ENCODE data around the gene BAZ1A. TPM values are rescaled to one million over a fixed set of nuclear protein-coding genes. Genes with fewer than 3 reads are reported as not detected.

BAZ1A gene
- total and polyA plus RNA-seq, 10 of the 15 experiments (the other 5 are each of a cell fraction or from before 2014, with no cell fraction given) = 34.3 to 96.5 (median 50.7) TPM

- ATAC-seq = peak; percentile 54
- no peak overlapping the region for H2AFZ ChIP-seq (ENCODE audit: control insufficient read depth, low read depth, low read length)
- no peak overlapping the region for H3K4me3 ChIP-seq
- no peaks in the 10 kb centered on the region for H4K20me1 ChIP-seq (ENCODE audit: control insufficient read depth, insufficient read depth)
- H3K9me3 ChIP-seq (replicated peaks; ENCODE audit: control insufficient read depth, insufficient read depth, low read length) = no peaks in the 10 kb centered on the region
- ChIA-PET RAD21 (ENCODE audit: unreplicated experiment) (no interaction called here), CTCF (interaction anchor here (0.7 to 1.4 kb wide), 5 partner anchors 12 to 476 kb away, joined by 3 to 5 read pairs (median 3); no protein-coding TSS in a partner anchor), POLR2A (interaction anchor here (0.5 to 1.3 kb wide), 3 partner anchors 9 to 44 kb away, joined by 3 to 4 read pairs (median 4); no protein-coding TSS in a partner anchor), SMC1A (ENCODE audit: uncharacterized antibody, unreplicated experiment) (interaction anchor here (0.7 to 2.7 kb wide), 7 partner anchors 9 to 174 kb away, joined by 3 to 11 read pairs (median 3); no protein-coding TSS in a partner anchor)
- H3K36me3 ChIP-seq (ENCODE audit: control insufficient read depth in 2 of 2, insufficient read depth in 2 of 2, low read length in 1 of 2) = peaks cover under 1 to 5% of the 10 kb centered on the region in 2 experiments; a peak in 2 of 4 replicates
- TF ChIP-seq RAD21 (IDR thresholded peaks at IDR 0.05; ENCODE audit: insufficient read depth, low read depth, low read length) (no peak), MTA2 (IDR thresholded peaks at IDR 0.05; ENCODE audit: low read depth) (peak; percentile 31; the same call in 1 of the 2 replicates)
- no peak overlapping the region for H3K4me2 ChIP-seq (ENCODE audit: control insufficient read depth, insufficient read depth)
- in situ Hi-C loops (cut with MboI) = no loop called here
- no peaks in the 10 kb centered on the region for H3K4me1 ChIP-seq (ENCODE audit: control insufficient read depth, insufficient read depth, low read length)
- no peak for FAIRE-seq
- 95% methylated on average over 2 of the region's 2 CpGs for WGBS (ENCODE audit: insufficient coverage, insufficient replicate concordance, low lambda C conversion rate, missing lambda C conversion rate)
- DNase-seq (ENCODE audit: low read depth, low spot score) = no peak
- intact Hi-C loops (cut with micrococcal nuclease; ENCODE audit: unreplicated experiment) = no loop called here
- H3K79me2 ChIP-seq (ENCODE audit: control insufficient read depth, insufficient read depth, low read length) = peaks cover 20% of the 10 kb centered on the region
- BruUV-seq (replicated peaks) = no TSS peak
- no peak overlapping the region for H3K9ac ChIP-seq (ENCODE audit: control insufficient read depth, insufficient read depth, low read length)
- H3K27me3 ChIP-seq (replicated peaks in 1 of 2; ENCODE audit: control insufficient read depth in 2 of 2, insufficient read depth in 2 of 2, low read length in 1 of 2) = no peaks in the 10 kb centered on the region
- no peak overlapping the region for H3K27ac ChIP-seq (ENCODE audit: control insufficient read depth, insufficient read depth)
These were observed 41.3 kb downstream of the BAZ1A start for GRCh38 chr14:34833549-34834523.

- Histone ChIP-seq H3K4me3 (no peak overlapping the region), H3K79me2 (ENCODE audit: control insufficient read depth, insufficient read depth, low read length) (peaks cover 7% of the 10 kb centered on the region), H3K4me1 (ENCODE audit: control insufficient read depth, insufficient read depth, low read length) (peaks cover 6% of the 10 kb centered on the region), H3K27me3 (replicated peaks in 1 of 2; ENCODE audit: control insufficient read depth in 2 of 2, insufficient read depth in 2 of 2, low read length in 1 of 2) (no peaks in the 10 kb centered on the region), H2AFZ (ENCODE audit: control insufficient read depth, low read depth, low read length) (no peak overlapping the region), H3K27ac (ENCODE audit: control insufficient read depth, insufficient read depth) (no peak overlapping the region), H4K20me1 (ENCODE audit: control insufficient read depth, insufficient read depth) (no peaks in the 10 kb centered on the region), H3K9me3 (replicated peaks; ENCODE audit: control insufficient read depth, insufficient read depth, low read length) (no peaks in the 10 kb centered on the region), H3K4me2 (ENCODE audit: control insufficient read depth, insufficient read depth) (no peak overlapping the region), H3K9ac (ENCODE audit: control insufficient read depth, insufficient read depth, low read length) (no peak overlapping the region), H3K36me3 (ENCODE audit: control insufficient read depth in 2 of 2, insufficient read depth in 2 of 2, low read length in 1 of 2) (peaks cover 5 to 17% of the 10 kb centered on the region in 2 experiments; a peak in 3 of 4 replicates)
- WGBS (ENCODE audit: insufficient coverage, insufficient replicate concordance, low lambda C conversion rate, missing lambda C conversion rate) = 98% methylated on average over 2 of the region's 2 CpGs
- ChIA-PET POLR2A (no interaction called here), CTCF (interaction anchor here (0.6 kb wide), 1 partner anchor 118 kb away, joined by 3 read pairs; no protein-coding TSS in a partner anchor), SMC1A (ENCODE audit: uncharacterized antibody, unreplicated experiment) (interaction anchor here (1.2 to 2.9 kb wide), 4 partner anchors 8 to 318 kb away, joined by 3 to 11 read pairs (median 4); no protein-coding TSS in a partner anchor), RAD21 (ENCODE audit: unreplicated experiment) (no interaction called here)
- intact Hi-C loops (cut with micrococcal nuclease; ENCODE audit: unreplicated experiment) (no loop called here), in situ Hi-C loops (cut with MboI) (no loop called here)
- BruUV-seq (replicated peaks) = no TSS peak
- FAIRE-seq (no peak), DNase-seq (ENCODE audit: low read depth, low spot score) (no peak), ATAC-seq (no peak)
- no peak for TF ChIP-seq ETV6 (conservative IDR thresholded peaks at IDR 0.05 in 1 of 2, IDR thresholded peaks at IDR 0.05 in 1 of 2; ENCODE audit: borderline replicate concordance in 1 of 2, low read depth in 1 of 2)
- TF ChIP-seq NFIC (IDR thresholded peaks at IDR 0.05; ENCODE audit: low read depth, low read length) = no peak
- no peak for TF ChIP-seq CREB1 (IDR thresholded peaks at IDR 0.05; ENCODE audit: low read depth)
- no peak for TF ChIP-seq FOXM1 (IDR thresholded peaks at IDR 0.05; ENCODE audit: low read depth, low read length)
- TF ChIP-seq MLLT1 (IDR thresholded peaks at IDR 0.05) = no peak
- TF ChIP-seq FOXK2 (IDR thresholded peaks at IDR 0.05) = no peak
- TF ChIP-seq CHD2 (IDR thresholded peaks at IDR 0.05; ENCODE audit: borderline replicate concordance, low read depth, low read length) = no peak
- no peak for TF ChIP-seq KAT2A (conservative IDR thresholded peaks at IDR 0.05; ENCODE audit: control insufficient read depth, low read depth, low read length)
- no peak for TF ChIP-seq E2F4 (IDR thresholded peaks at IDR 0.05; ENCODE audit: low read depth, low read length)
These were observed 48.5 kb downstream of the BAZ1A start for GRCh38 chr14:34826661-34827060.

Data from GM12878 (cell line).